HG03521 (cell line): Measurements from ENCODE around the gene RPL27A.

ENCODE experiments used
- ATAC-seq: cut with Tn5 transposase; IDR thresholded peaks from one replicate; pipeline ENCODE4 v1.9.1; 2021; ENCODE audit warnings: mild to moderate bottlenecking, moderate library complexity; ENCODE audit not compliant: unreplicated experiment

Gene RPL27A

DNA sequence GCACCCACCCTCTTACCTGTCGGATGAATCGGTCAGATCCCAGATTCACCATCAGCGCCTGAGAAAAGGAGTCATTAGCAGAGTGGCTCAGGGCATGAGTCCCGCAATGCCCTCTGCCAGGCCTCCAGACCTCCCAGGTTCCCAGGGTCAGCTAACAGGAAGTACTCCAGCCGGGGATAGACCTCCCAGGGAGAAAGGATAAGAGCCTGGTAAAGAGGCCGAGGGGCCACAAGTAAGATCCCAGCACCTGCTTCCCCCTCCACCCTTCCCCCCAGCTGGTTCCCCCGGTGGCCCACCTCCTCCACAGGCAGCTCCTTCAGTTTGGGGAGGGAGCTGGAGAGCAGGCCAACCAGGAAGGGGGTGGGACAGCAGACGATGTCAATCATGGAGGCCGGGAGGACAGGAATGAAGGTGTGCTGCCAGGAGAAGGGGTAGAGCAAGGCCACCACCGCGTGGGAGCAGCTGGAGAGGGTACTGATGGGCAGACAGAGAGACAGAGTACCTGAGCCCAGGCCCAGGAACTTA is 16.4 kb downstream of the RPL27A start:
- no peak for ATAC-seq

DNA sequence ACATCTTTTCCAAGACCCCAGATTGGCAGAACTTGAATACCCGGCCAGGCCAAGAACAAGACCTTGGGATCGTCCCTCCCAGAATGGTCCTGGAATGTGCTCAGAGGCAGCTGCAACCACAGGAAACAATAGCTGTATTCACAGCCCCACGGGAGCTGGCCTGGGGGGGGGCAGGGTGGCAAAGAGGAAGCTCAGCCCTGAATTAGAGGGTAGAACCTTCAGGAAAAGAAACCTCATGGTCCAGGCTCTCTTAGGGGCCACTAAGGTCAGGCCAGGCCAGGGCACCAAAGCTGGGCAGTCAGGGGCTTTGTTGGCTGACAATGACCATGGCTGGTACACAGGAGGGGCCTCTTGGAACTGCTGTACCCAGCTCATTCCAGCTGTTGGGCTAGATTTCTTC is 17.3 kb downstream of the RPL27A start:
- ATAC-seq = no peak

DNA sequence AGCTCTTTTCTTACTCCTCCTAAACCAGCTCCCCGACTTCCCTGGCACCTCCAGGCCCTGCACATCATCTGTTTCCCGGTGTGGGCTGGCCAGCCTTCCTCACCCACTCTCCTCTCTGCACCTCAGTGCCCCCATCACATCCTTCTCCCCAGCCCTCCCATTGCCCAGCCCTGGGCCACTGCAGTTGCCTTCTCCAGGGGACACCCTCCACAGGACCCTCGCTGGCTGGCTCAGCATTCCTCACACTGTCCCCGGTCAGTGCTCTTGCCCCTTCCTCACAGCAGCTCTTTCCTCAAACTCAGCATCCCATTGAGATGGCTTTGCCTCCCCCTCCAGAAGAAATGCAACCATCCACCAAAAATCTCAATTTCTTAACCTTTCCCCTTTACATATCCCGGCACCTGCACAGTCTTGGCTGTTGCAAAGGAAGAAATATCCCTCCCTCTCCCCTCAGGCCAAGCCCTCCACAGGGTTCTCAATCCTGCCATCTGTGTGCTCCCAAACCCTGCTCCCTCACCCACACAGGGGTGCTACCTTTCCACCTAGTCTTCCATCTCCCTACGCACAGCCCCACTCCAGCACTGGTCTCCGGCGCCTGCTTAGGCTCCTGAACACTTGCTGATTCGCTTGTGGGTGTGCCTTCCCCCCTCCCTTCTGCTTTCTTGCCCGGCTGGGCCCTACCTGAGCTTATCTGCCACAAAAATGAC is 19.5 kb downstream of the RPL27A start:
- ATAC-seq = no peak

DNA sequence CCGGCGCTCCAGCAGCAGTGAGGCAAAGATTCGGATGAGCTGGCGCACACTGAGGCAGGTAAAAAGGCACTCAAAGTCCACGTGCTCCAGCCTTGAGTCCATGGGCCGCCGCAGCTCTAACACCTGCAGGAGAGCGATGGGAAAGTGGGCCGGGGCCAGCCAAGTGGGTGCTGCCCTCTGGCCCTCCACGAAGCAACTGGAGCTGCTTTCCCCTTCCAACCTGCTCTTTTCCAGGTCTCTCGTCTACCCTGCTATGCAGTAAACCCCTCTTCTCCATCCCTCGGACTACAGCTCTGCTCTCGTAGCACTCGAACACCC is 20.0 kb downstream of the RPL27A start:
- ATAC-seq = no peak

DNA sequence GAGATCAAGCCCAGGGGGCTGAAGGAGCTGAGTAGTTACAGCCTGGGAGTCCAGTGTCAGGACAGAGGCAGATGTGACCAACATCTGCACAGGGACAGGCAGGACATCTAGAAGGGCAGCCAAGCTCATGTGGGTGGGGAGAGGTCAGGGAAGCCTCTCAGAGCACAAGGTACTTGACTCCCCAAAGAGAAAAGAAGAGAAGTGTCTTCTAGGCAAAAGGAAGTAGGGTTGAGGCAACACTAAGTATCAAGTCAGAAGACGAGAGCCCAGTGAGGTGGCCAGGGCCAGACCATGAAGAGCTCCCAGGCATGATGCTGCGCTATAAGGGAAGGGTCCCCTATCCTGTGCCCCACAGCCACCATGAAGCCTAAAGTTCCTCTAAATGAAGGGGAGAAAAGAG is 21.5 kb downstream of the RPL27A start:
- no peak for ATAC-seq

DNA sequence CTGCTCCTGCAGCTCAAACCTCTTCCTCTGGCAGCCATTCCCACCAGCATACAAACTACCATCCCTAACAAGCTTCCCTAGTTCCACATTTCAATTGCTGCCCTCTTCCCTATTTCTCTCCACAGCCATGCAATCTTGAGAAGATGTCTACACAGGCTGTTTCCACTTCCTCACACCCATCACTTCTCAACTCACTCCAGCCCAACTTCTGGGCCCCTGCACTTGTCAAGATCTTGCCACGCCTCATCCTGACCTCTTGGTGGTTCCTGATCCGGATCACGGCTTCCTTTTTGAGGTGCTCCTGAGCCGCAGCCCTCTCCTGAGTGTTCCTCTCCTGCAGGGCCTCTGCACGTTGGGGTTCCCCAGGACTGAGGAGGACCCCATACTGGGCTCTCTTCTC is 22.6 kb downstream of the RPL27A start:
- ATAC-seq = no peak

DNA sequence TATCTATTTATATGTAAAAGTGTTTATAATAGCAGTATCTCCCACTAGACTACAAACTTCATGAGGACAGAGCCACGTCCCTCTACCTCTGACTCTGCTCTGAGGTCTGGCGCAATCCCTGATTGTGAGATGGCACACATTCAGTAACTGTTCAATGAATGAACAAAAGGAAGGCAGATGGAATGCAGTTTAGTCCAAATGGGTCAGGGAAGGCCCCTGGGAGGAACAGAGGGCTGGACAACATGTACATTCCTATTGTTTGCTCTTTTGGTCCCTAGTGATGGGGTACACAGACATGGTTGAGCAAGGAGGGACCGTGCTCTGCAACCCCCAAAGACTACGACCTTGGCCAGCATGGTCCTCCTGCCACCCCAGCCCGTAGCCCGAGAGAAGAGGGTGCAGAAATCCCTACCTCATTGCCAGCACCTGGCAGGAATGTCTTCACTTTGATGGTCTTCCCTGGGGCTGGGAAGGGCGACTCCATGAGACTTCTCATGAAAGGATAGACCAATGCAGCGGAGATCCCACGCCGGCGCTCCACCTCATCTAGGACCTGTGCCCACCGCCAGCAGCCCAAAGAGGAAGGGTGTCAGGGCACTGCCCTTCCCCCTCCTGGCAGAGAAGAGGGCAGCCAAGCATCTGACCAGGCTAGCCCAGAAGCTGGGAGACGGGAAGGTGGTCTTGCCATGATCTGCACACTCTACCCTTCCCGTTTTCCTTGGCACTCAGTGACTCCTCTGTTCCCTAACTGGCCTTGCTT is 24.3 kb downstream of the RPL27A start:
- no peak for ATAC-seq

DNA sequence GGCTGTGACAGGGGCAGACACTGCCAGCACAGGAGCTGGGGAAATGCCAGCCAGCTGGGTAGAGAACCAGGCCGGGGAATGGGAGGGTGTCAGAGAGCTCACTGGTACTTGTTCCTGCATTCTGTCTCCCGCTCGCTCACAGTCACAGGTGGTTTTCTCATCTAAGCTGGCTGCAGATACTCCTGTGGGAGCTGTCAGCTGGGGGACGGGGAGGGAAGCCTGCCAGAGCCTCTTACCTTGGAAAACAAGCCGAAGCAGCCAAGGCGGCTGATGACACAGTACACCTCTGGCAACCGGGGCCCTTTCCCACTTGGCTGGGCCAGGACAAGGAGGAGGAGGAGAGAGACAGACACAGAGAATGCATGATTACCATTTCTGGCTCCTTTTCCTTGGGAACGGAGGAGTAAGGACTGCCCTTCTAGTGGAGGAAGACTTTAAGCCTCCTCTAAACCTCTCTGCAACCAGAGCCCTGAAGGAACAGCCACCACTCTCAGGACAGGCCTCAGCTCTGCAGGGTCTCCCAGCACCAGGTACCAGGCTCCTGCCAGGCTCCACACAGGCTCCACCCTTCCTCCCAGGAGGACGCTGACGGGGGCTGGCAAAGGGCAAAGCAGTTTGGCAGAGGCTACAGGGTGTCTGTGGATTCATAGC is 25.1 kb downstream of the RPL27A start:
- no peak for ATAC-seq

DNA sequence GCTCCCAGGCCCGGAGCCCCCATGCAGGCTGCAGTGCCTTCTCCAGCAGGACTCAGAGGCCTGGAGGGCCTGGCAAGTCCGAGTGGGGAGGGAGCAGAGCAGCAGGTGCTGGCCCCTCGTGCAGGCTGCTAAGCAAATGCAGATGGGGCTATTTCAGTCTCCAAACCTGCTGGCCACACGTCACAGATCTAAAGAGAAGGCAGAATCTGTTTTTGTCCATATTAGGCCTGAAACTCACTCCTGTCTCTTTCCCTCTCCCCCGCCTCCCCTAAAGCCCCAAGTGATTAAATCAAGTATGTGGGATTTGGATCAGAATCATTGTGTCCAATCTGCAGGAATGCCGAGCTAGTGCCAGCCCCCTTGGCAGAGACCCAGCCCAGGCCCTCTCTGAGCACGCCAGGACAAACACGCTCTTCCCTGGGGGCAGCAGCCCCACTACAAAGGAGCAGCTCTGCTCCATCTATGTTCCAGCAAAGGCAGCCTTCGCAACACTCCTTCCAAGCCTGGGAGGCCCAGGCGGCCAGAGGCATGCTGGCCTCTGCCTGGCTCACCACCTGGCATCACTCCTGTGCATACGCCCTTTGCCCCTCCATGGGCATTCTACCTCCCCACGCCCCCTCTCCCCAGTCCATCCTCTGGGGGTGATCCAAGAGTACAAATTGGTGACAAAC is 26.5 kb downstream of the RPL27A start:
- ATAC-seq = no peak

DNA sequence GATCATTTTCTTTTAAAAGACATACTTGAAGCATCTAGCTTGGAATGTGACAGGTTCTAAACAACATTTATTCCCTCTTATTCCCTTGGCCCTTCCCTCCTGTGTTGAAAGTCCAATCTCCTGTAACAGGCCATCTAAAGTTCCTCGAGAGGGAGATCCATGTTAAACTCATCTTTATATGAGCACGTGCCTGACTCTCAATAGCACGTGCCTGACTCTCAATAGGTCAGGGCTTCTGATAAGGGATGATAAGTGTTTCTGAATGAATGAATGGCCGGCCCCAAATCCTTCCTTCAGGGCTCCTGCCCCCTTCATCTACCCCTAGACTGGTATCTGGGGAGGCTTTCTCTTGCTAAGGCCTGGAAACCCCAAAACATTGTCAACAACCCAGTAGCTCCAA is 27.2 kb downstream of the RPL27A start:
- no peak for ATAC-seq

DNA sequence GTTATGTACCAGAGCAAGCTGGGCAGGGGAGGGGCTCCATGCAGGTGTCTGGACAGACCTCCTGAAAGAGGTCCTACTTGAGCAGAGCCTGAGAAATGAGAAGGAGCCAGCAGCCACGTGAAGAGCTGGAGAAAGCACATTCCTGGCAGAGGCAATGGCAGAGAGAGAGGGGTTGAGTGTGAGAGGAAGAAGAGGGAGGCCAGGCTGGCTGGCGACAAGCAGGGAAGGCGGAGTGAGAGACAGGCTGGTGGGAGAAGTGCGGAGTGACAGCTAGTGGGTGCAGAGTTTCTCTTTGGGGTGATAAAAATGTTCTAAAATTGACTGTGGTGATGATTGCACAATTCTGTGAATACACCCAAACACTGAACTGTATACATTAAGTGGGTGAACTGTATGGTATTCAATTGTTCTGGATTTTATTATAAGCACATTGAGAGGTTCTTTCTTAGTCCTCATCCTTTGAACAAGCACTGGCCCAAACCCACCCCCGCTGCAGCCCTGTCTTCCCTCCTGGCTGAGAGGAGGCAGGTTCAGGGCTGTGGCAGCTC is 29.4 kb downstream of the RPL27A start:
- ATAC-seq = no peak

DNA sequence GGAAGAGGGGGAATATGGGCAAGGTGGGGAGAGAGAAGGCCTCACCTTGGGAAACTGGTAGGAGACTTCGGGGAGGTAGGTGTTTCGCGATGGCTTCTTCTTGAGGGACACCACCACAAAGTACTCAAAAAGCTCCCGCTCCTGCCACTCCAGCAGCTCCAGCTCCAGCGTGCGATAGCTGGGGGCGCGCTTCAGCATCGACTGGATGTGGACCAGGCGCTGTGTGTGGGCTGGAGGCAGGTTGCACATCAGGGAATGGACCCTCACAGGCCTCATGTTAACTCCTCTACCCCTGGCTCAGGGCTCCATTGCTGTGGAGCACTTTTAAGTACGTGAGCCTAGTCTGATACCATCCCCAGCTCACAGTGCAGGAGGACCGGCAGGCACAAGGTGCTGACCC is 29.9 kb downstream of the RPL27A start:
- no peak for ATAC-seq

DNA sequence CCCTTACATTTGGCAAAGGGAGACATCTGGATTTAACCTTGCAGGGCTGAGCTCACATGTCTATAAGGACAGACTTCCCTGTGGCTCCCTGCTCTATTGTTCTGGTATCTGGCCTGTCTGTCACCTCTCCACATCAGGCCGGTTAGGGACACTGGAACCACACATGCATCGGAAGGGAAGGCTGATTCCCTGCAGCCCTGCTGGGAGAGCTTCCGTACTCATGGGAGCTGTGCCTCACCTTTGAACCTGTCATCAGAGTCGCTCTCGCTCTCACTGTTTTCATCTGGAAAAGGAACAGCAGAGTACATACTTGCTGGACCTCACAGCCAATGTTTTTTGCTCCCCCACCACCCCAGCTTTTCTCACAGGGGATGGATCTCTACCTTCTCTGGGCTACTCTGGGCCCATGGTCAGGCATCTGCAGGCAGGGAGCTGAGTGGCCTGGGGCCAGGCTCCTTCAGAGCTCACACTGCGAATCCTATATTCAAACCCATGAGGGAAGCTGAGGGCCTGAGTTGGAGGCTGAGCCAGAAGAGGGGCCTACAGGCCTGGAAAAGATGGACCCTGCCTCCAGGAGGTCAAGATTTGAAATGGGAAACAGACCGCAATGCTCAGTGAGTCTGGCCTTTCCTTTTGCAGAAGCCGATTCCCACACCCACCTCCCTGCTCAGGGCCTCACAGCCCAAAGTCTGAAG is 31.3 kb downstream of the RPL27A start:
- ATAC-seq = no peak

DNA sequence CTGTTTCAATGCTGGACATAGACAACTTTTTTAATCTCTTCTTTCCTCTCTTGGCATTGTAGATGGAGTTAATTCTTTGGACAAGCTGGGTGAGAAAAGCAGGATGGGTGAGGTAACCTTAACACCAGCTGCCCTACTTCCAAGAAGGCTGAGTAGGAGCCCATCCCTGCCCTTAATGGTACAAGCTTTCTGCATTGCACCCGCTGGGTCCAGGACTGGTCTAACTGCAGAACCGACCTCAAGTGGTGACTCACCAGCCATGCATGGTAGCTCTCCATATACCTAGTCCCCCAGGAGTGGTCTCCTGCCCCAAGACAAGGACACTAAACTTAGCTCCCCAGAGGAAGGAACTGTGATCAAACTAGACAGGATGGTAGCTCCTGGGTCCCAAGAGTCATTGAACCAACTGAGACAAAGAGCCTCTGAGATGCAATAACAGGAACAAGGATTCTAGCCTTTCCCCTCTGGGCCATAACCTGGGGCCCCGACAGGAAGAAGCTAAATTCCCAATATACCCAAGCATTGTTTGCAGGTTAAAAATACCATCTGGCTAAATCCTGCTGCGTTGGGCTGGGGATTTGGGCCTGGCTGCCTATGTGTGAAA is 32.1 kb downstream of the RPL27A start:
- ATAC-seq = no peak

DNA sequence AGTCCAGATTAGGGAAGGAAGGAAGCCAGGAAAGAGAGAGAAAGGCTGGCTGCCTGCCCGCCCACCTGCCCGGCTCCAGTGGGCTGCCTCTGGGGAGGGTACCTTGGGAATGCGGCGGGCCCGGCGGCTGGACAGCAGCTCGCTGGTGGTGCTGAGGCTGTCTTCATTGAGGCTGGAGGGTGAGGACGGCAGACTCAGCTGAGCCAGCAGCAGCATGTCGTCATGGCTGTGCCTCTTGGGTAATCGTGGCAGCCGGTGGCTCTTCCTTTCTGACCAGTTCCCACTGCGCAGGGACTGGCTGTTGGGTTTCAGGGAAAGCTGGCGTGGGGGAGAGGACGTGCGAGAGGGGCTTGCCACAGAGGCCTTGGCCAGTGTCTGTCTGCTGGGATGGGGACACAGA is 32.9 kb downstream of the RPL27A start:
- no peak for ATAC-seq

DNA sequence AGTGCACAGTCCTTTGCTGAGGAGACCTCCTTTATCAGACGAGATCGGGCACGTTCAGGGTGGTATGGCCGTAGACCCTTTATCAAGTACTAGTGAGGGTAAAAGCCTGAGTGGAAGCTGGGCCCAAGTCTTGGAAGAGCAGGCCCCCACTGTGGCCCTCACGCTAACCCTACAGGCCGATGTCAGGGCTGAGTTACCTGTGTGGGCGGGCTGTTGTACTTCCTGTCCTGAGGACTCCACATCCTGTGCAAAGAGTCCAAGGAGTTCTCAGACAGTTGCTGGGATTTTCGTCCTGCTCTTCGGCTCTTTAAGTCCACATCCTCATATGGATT is 34.9 kb downstream of the RPL27A start:
- no peak for ATAC-seq

DNA sequence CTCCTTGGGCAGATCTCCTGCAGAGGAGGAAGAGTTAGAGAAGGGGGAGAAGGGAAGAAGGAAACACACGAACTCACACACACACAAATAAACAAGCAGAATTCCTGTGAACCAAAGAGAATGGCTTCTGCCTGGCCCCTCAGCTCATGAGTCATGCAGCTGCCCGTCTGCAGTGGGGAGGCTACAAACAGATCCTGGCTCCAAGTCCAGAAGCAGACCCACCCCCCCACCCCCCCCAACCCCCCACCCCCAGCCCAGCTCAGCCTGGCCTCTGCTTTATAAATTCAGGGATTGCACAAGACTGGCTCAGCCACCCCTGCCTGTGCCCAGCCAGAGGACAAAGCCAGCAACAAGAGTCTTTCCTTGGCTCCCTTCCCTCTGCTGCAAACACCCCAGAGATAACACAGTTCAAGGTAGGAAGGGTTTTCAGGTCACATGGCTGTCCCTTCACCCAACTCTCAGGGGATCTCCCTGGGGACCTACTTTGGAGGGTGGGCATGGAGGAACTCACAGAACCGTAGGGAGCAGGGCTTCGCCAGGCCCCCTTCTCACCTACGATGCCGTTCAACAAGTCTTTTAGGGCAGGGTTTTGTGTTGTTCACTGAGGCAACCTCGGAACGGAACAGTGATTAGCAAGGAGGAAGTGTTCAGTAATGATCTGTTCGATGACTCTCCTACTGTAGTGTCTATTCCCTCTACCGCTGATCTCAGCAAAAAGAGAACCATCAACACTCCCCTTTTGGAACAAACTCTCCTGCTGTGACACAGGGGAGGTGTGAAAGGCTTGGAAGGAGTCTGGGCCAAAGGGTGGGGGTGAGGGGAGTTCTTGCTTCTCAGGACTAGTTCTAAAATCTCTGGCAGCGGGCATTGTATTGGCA is 35.5 kb downstream of the RPL27A start:
- ATAC-seq = no peak

DNA sequence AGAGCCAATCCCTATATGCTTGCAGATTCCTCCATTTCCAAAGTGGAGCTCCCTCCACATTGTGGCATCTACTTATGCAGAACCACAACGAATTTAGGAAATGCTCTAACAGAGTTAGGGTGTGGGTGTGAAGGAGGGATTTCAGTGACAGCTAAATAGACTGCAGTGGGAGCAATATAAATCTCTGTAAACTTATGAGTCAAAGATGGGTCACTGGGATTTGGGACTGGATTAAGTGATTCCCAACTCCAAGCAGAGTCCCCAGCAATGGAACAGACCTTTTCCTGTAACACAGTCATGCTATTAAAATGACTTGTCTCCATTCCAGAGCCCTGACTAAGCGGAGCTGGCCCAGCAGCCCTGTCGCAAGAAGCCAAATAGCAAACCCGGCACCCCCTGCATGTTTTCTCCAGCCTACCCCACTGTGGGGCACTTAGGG is 36.6 kb downstream of the RPL27A start:
- no peak for ATAC-seq

DNA sequence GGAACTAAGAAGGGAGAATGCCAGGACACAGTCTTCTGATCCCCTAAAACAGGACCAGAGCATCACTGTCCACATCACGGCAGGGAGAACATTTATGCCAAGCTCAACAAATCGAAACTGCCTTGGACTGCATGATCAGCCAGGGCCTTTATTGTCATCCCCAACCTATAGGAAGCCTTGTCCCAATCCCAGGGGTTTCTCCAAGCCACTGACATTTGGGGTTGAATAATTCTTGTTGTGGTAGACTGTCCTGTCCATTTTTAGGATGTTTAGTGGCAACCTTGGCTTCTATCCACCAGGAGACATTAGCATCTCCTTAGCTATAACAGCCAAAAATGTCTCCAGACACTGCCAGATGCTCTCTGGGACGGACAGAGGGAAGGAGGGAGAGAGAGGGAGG is 37.1 kb downstream of the RPL27A start:
- no peak for ATAC-seq
